Vagina (tissue), 2 donors: ENCODE measurements around the gene EIF3B. TPM values are rescaled to one million over a fixed set of nuclear protein-coding genes. Genes with fewer than 3 reads are reported as not detected.
A peak's percentile ranks its signal among the peaks of the same experiment; 100 is the strongest.

Experiments used
- DNase-seq, 2 donors: peaks; one replicate each; pipeline ENCODE4 v3.0.0-alpha.2; 2017; ENCODE audit errors: extremely low spot score in 2 of 2
- H3K27ac ChIP-seq: fragments of 200-600 bp; sonication (generic); one replicate; pipeline ENCODE4 v1.5.1; 2019
- H3K27me3 ChIP-seq: fragments of 200-600 bp; sonication (generic); one replicate; pipeline ENCODE4 v1.5.1; 2019
- H3K36me3 ChIP-seq, 2 donors: fragments of 200-600 bp; sonication (generic); one replicate each; pipeline ENCODE4 v1.5.1; 2017 to 2019
- H3K4me1 ChIP-seq: fragments of 200-600 bp; sonication (generic); one replicate; pipeline ENCODE4 v1.5.1; 2019
- H3K4me3 ChIP-seq, 2 donors: fragments of 200-600 bp; sonication (generic); 1 replicate in 1 of 2; 2 replicates in 1 of 2; pipeline ENCODE4 v1.5.1; 2016 to 2019
- H3K9me3 ChIP-seq: fragments of 200-600 bp; sonication (generic); one replicate; pipeline ENCODE4 v1.5.1; 2019
- CTCF ChIP-seq, 3 experiments: fragments of 450-650 bp in 2 of 3; fragments of 200-600 bp in 1 of 3; sonication (generic) in 1 of 3; IDR thresholded peaks; one replicate each; pipeline ENCODE4 v1.5.1; 2017 to 2019; ENCODE audit warnings: antibody characterized with exemption in 3 of 3, mild to moderate bottlenecking in 2 of 3, moderate library complexity in 2 of 3
- POLR2A ChIP-seq, 2 donors: fragments of 450-650 bp; IDR thresholded peaks; one replicate each; pipeline ENCODE4 v1.6.1; 2017; ENCODE audit warnings: antibody characterized with exemption in 2 of 2, mild to moderate bottlenecking in 2 of 2, moderate library complexity in 2 of 2
- POLR2AphosphoS5 ChIP-seq, 2 donors: sonication (generic); formaldehyde crosslinking; IDR thresholded peaks; one replicate each; pipeline ENCODE4 v1.9.0; 2017; ENCODE audit warnings: antibody characterized with exemption in 2 of 2, mild to moderate bottlenecking in 2 of 2, low read depth in 1 of 2; ENCODE audit not compliant: insufficient read depth in 1 of 2
- intact Hi-C: fragments of 100-400 bp; cut with DNase I; formaldehyde crosslinking; loops from one replicate; pipeline ENCODE4 v1.15.1; 2023
- total RNA-seq: library from RNA; depleted of rRNA; stranded (reverse); fragments of >200 nt; gene quantifications from one replicate; pipeline ENCODE4 v1.2.3, GENCODE V29; 2016

Gene EIF3B
- total RNA-seq, 1 donor from 2014 or later: 90.8 TPM

- H3K4me1 ChIP-seq: peaks cover 74% of the 10 kb centered on the region
- no peaks in the 10 kb centered on the region for H3K27me3 ChIP-seq
- no peak overlapping the region for H3K4me3 ChIP-seq
- H3K27ac ChIP-seq: peak overlapping the region; percentile 11
- H3K36me3 ChIP-seq: no peaks in the 10 kb centered on the region
- DNase-seq: no peak
- TF ChIP-seq POLR2A (IDR thresholded peaks at IDR 0.05) (no peak), CTCF (IDR thresholded peaks at IDR 0.05) (no peak), POLR2AphosphoS5 (IDR thresholded peaks at IDR 0.05; ENCODE audit: insufficient read depth in 1 of 2, low read depth in 1 of 2) (no peak)
- intact Hi-C loops: no loop called here
- no peaks in the 10 kb centered on the region for H3K9me3 ChIP-seq
Observed at GRCh38 chr7:2409745-2410414, 55.3 kb downstream of the EIF3B start.

GRCh38 chr7:2411049-2411448, 56.4 kb downstream of the EIF3B start:
- Histone ChIP-seq H3K27ac (no peak overlapping the region), H3K27me3 (no peaks in the 10 kb centered on the region), H3K36me3 (no peaks in the 10 kb centered on the region), H3K4me1 (peaks cover 62% of the 10 kb centered on the region), H3K9me3 (no peaks in the 10 kb centered on the region), H3K4me3 (no peak overlapping the region)
- no peak for TF ChIP-seq POLR2AphosphoS5 (IDR thresholded peaks at IDR 0.05; ENCODE audit: insufficient read depth in 1 of 2, low read depth in 1 of 2)
- no peak for TF ChIP-seq CTCF (IDR thresholded peaks at IDR 0.05)
- TF ChIP-seq POLR2A (IDR thresholded peaks at IDR 0.05): no peak
- intact Hi-C loops: no loop called here
- DNase-seq: no peak

- intact Hi-C loops: no loop called here
- Histone ChIP-seq H3K9me3 (no peaks in the 10 kb centered on the region), H3K4me1 (peaks cover 65% of the 10 kb centered on the region), H3K27ac (no peak overlapping the region), H3K4me3 (no peak overlapping the region), H3K36me3 (no peaks in the 10 kb centered on the region), H3K27me3 (no peaks in the 10 kb centered on the region)
- DNase-seq: no peak
- TF ChIP-seq POLR2AphosphoS5 (IDR thresholded peaks at IDR 0.05; ENCODE audit: insufficient read depth in 1 of 2, low read depth in 1 of 2) (no peak), POLR2A (IDR thresholded peaks at IDR 0.05) (no peak), CTCF (IDR thresholded peaks at IDR 0.05) (no peak)
Observed at GRCh38 chr7:2411815-2412586, 57.4 kb downstream of the EIF3B start.

GRCh38 chr7:2412587-2413201, 58.1 kb downstream of the EIF3B start:
- TF ChIP-seq CTCF (IDR thresholded peaks at IDR 0.05) (no peak), POLR2A (IDR thresholded peaks at IDR 0.05) (no peak), POLR2AphosphoS5 (IDR thresholded peaks at IDR 0.05; ENCODE audit: insufficient read depth in 1 of 2, low read depth in 1 of 2) (no peak)
- Histone ChIP-seq H3K9me3 (no peaks in the 10 kb centered on the region), H3K27ac (no peak overlapping the region), H3K4me3 (no peak overlapping the region), H3K27me3 (no peaks in the 10 kb centered on the region), H3K4me1 (peaks cover 65% of the 10 kb centered on the region), H3K36me3 (no peaks in the 10 kb centered on the region)
- intact Hi-C loops: no loop called here
- DNase-seq: no peak
